Adipose tissue (tissue), 3 donors: ENCODE measurements around the gene CPLX1. TPM values are rescaled to one million over a fixed set of nuclear protein-coding genes. Genes with fewer than 3 reads are reported as not detected.
"Not testable (repeated sequence)": the region's sequence is repeated elsewhere in the genome, so short reads cannot be mapped to it uniquely, and the experiment has no call there.

Experiments
- H3K27ac ChIP-seq: one replicate; pipeline ENCODE4 v1.5.1; 2013; ENCODE audit warnings: low read depth, low read length
- WGBS, 3 donors: extraction: QIAGEN DNeasy Blood & Tissue Kit; methylation state at CpG; one replicate each; pipeline ENCODE4 v1.1.7; 2013; 5-methylcytosine and 5-hydroxymethylcytosine counted together
- polyA plus RNA-seq, 3 donors: library from polyadenylated mRNA; stranded (reverse); fragments of 200-250 nt; gene quantifications; one replicate each; pipeline ENCODE4 v1.2.3, GENCODE V29; 2013
- donor health status: healthy with polysubstance abuse.
- donor health status: Bipolar disorder and iron deficiency.
- donor health status: healthy.

Gene CPLX1
- polyA plus RNA-seq, 3 donors, result 1.2 to 12.7 (median 2.4) TPM

- WGBS, 3 donors, result 35 to 78% (median 65%) methylated on average over 9 of the region's 9 CpGs
- H3K27ac ChIP-seq, result peak overlapping the region; percentile 7
Observed at GRCh38 chr4:773214-773613, 52.7 kb downstream of the CPLX1 start.

GRCh38 chr4:772776-773175, 53.2 kb downstream of the CPLX1 start:
- 79 to 88% (median 85%) methylated on average over 8 of the region's 8 CpGs for WGBS, 3 donors
- H3K27ac ChIP-seq, result no peak overlapping the region

- WGBS, 3 donors, result 53 to 54% (median 53%) methylated on average over 7 of the region's 7 CpGs
- H3K27ac ChIP-seq, result no peak overlapping the region
Observed at GRCh38 chr4:772118-772517, 53.8 kb downstream of the CPLX1 start.

- H3K27ac ChIP-seq, result no peak overlapping the region
- 46 to 69% (median 64%) methylated on average over 6 of the region's 6 CpGs for WGBS, 3 donors
Observed at GRCh38 chr4:771464-771863, 54.5 kb downstream of the CPLX1 start.

GRCh38 chr4:770022-770421, 55.9 kb downstream of the CPLX1 start:
- 91 to 95% (median 95%) methylated on average over 5 of the region's 5 CpGs for WGBS, 3 donors
- no peak overlapping the region for H3K27ac ChIP-seq

- WGBS, 3 donors, result 89 to 92% (median 90%) methylated on average over 19 of the region's 19 CpGs
- no peak overlapping the region for H3K27ac ChIP-seq
Observed at GRCh38 chr4:769511-769910, 56.4 kb downstream of the CPLX1 start.

- no peak overlapping the region for H3K27ac ChIP-seq
- WGBS, 3 donors, result 82 to 91% (median 87%) methylated on average over 12 of the region's 12 CpGs
Observed at GRCh38 chr4:768995-769394, 56.9 kb downstream of the CPLX1 start.

GRCh38 chr4:768076-768475, 57.9 kb downstream of the CPLX1 start:
- WGBS, 3 donors, result 92 to 95% (median 94%) methylated on average over 15 of the region's 15 CpGs
- H3K27ac ChIP-seq, result no peak overlapping the region

GRCh38 chr4:766559-767283, 59.2 kb downstream of the CPLX1 start:
- 78 to 84% (median 79%) methylated on average over 21 of the region's 21 CpGs for WGBS, 3 donors
- H3K27ac ChIP-seq, result no peak overlapping the region

- H3K27ac ChIP-seq, result no peak overlapping the region
- WGBS, 3 donors, result 71 to 75% (median 73%) methylated on average over 7 of the region's 7 CpGs
Observed at GRCh38 chr4:766152-766515, 59.8 kb downstream of the CPLX1 start.

- 87 to 92% (median 92%) methylated on average over 16 of the region's 16 CpGs for WGBS, 3 donors
- H3K27ac ChIP-seq, result no peak overlapping the region
Observed at GRCh38 chr4:764405-765169, 61.3 kb downstream of the CPLX1 start.

- 91 to 94% (median 92%) methylated on average over 11 of the region's 11 CpGs for WGBS, 3 donors
- H3K27ac ChIP-seq, result no peak overlapping the region
Observed at GRCh38 chr4:763922-764321, 62.0 kb downstream of the CPLX1 start.

- H3K27ac ChIP-seq, result no peak overlapping the region
- 90 to 94% (median 93%) methylated on average over 23 of the region's 23 CpGs for WGBS, 3 donors
Observed at GRCh38 chr4:763191-763810, 62.6 kb downstream of the CPLX1 start.

- H3K27ac ChIP-seq, result no peak overlapping the region
- 76 to 88% (median 88%) methylated on average over 24 of the region's 24 CpGs for WGBS, 3 donors
Observed at GRCh38 chr4:762211-763190, 63.4 kb downstream of the CPLX1 start.

GRCh38 chr4:761739-762138, 64.2 kb downstream of the CPLX1 start:
- WGBS, 3 donors, result 96 to 98% (median 97%) methylated on average over 14 of the region's 14 CpGs

GRCh38 chr4:761086-761485, 64.8 kb downstream of the CPLX1 start:
- WGBS, 3 donors, result 93 to 97% (median 95%) methylated on average over 14 of the region's 14 CpGs
- H3K27ac ChIP-seq, result no peak overlapping the region

More at GRCh38 chr4:761739-762138, 64.2 kb downstream of the CPLX1 start:
- no peak overlapping the region for H3K27ac ChIP-seq

GRCh38 chr4:760616-761015, 65.3 kb downstream of the CPLX1 start:
- no peak overlapping the region for H3K27ac ChIP-seq
- WGBS, 3 donors, result 94 to 96% (median 94%) methylated on average over 21 of the region's 21 CpGs

GRCh38 chr4:759810-760209, 66.1 kb downstream of the CPLX1 start:
- 73 to 90% (median 79%) methylated on average over 16 to 18 of the region's 24 CpGs for WGBS, 3 donors

More at GRCh38 chr4:759810-760209, 66.1 kb downstream of the CPLX1 start:
- H3K27ac ChIP-seq, result not testable (repeated sequence)
